Large intestine (tissue), 3 donors: ENCODE results near the gene ACP5. TPM values are rescaled to one million over a fixed set of nuclear protein-coding genes. Genes with fewer than 3 reads are reported as not detected.
A peak's percentile ranks its signal among the peaks of the same experiment; 100 is the strongest.

Experiments used
- DNase-seq, 2 donors: peaks; one replicate each; pipeline versions ENCODE4 v3.0.0 to v3.0.0-alpha.2; 2013
- H3K27ac ChIP-seq: one replicate; pipeline ENCODE4 v1.5.1; 2013; ENCODE audit warnings: low read length
- H3K27me3 ChIP-seq: 2 replicates; pipeline ENCODE4 v1.6.1; 2013; ENCODE audit warnings: low read length; ENCODE audit not compliant: control insufficient read depth, insufficient read depth
- H3K36me3 ChIP-seq: 2 replicates; pipeline ENCODE4 v1.6.1; 2013; ENCODE audit warnings: low read length; ENCODE audit not compliant: control insufficient read depth, insufficient read depth
- H3K4me1 ChIP-seq: one replicate; pipeline ENCODE4 v1.6.1; 2013; ENCODE audit warnings: low read length; ENCODE audit not compliant: control insufficient read depth, insufficient read depth
- H3K4me3 ChIP-seq: one replicate; pipeline ENCODE4 v1.5.1; 2013; ENCODE audit warnings: low read length
- H3K9me3 ChIP-seq: one replicate; pipeline ENCODE4 v1.6.1; 2013; ENCODE audit warnings: mild to moderate bottlenecking, low read depth, low read length, moderate library complexity; ENCODE audit not compliant: control insufficient read depth
- WGBS: methylation state at CpG from one replicate; pipeline ENCODE4 v1.1.5; 2013; ENCODE audit warnings: low lambda C conversion rate; ENCODE audit not compliant: insufficient coverage; 5-methylcytosine and 5-hydroxymethylcytosine counted together
- polyA plus RNA-seq: library from polyadenylated mRNA; unstranded; fragments of 120-200 nt; gene quantifications from one replicate; pipeline ENCODE4 v1.2.1, GENCODE V29; 2013

Gene ACP5
- polyA plus RNA-seq, 1 donor = 118 TPM

DNA sequence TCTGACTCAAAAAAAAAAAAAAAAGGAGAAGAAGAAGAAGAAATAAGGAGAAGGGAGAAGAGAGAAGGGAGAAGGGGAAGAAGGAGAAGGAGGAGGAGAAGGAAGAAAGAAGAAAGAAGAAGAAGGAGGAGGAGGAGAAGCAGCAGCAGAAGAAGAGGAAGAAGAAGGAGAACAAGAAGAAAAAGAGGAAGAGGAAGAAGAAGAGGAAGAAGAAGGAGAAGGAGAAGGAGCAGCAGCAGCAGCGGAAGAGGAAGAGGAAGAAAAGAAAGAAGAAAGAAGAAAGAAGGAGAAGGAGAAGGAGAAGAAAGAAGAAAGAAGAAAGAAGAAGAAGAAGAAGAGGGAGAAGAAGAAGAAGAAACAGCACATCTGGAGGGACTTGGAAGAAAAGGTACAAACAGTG is 42.9 kb downstream of the ACP5 start:
- no peak overlapping the region for H3K27ac ChIP-seq
- 80% methylated on average over 1 of the region's 1 CpG for WGBS
- no peak overlapping the region for H3K4me3 ChIP-seq
- peaks cover 4% of the 10 kb centered on the region for H3K4me1 ChIP-seq
- H3K27me3 ChIP-seq = peaks cover 15% of the 10 kb centered on the region
- no peaks in the 10 kb centered on the region for H3K9me3 ChIP-seq
- no peaks in the 10 kb centered on the region for H3K36me3 ChIP-seq
- no peak for DNase-seq

DNA sequence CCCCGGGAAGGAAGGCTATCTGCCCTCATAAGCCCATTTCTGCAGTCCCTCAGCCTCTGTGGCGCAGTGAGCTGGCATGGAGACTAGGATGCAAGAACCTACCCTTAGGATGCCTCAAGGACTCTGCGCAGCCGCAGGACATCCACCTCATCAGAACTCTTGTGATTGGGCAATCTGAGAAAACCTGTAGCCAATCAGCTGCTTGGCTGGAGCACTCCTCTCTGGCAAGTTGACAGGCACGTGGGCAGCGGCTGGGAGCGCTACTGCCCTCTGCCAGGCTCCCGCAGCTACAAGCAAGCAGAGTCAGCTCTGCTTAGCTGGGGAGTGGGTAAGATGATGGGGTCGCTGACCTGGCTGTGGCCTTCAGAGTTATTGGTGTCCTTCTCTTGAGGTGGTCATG is 47.0 kb downstream of the ACP5 start:
- no peak overlapping the region for H3K27ac ChIP-seq
- no peaks in the 10 kb centered on the region for H3K9me3 ChIP-seq
- WGBS = no CpG with 5 or more reads among the region's 9 CpGs
- H3K4me3 ChIP-seq = no peak overlapping the region
- no peaks in the 10 kb centered on the region for H3K27me3 ChIP-seq
- peak; percentile 78 to 79 for DNase-seq
- no peaks in the 10 kb centered on the region for H3K36me3 ChIP-seq
- peaks cover 11% of the 10 kb centered on the region for H3K4me1 ChIP-seq

DNA sequence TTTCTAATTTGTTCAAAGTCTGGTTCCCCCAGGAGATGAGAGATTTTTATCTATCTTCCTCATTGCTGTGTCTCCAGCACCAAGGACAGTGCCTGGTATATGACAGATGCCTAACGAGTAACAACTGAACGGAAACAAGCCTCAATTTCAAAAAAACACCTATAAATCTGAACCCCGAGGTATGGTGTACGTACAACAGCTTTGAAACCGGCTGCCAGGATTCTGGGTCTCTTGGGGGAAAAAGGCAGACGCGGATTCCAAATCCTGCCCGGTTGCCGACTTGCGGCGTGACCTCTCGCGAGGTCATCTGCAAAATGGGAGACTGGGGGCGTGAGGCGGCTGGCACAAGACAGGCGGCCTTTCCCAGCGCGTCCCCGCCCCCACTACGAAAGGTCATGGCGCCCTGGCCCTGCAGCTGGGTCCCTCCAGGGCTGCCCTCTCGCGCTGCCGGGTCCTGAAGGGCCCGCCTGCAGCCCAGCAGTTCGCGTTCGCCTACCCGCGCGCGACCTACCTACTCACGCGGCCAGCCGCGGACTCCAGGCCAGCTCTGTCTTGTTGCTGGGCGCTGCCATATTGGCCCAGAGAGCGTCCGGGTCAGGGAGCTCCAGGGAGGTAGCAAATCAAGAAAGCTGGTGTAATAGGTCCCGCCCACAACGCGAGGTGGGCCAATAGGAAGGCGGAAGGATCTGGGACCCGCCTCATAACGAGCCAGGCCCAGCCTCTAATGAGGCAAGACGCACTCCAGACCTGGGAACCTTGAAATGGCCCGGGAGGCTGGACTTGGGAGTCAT is 48.7 kb downstream of the ACP5 start, which contains the start of gene ECSIT:
Gene ECSIT (minus strand): TSS at position 584 of the 791 bp plus-strand sequence. CDS start 9,964 bp downstream, outside the sequence.
- DNase-seq = peak; percentile 98 to 99
- H3K36me3 ChIP-seq = peaks cover 2% of the 10 kb centered on the region
- peak within 1 kb of the TSS; percentile 94 for H3K27ac ChIP-seq
- peak within 1 kb of the TSS; percentile 99 for H3K4me3 ChIP-seq
- no peaks in the 10 kb centered on the region for H3K9me3 ChIP-seq
- WGBS = no CpG with 5 or more reads among the region's 47 CpGs
- H3K4me1 ChIP-seq = peaks cover 10% of the 10 kb centered on the region
- no peaks in the 10 kb centered on the region for H3K27me3 ChIP-seq

Other genes starting within 250 kb of the ACP5 start
- 82.9 TPM for gene RAB3D, start 238.0 kb downstream of the ACP5 start, polyA plus RNA-seq
- 111 TPM for gene TMEM205, start 231.4 kb downstream of the ACP5 start, polyA plus RNA-seq
- gene CCDC159, start 231.1 kb downstream of the ACP5 start, polyA plus RNA-seq = 48.0 TPM
- gene PLPPR2, start 222.2 kb downstream of the ACP5 start, polyA plus RNA-seq = 17.8 TPM
- 2.8 TPM for gene SWSAP1, start 203.0 kb downstream of the ACP5 start, polyA plus RNA-seq
- 12.0 TPM for gene EPOR, start 193.3 kb downstream of the ACP5 start, polyA plus RNA-seq
- 5.3 TPM for gene RGL3, start 158.3 kb downstream of the ACP5 start, polyA plus RNA-seq
- gene ODAD3, start 142.5 kb downstream of the ACP5 start, polyA plus RNA-seq = 0.79 TPM
- 380 TPM for gene PRKCSH, start 142.0 kb downstream of the ACP5 start, polyA plus RNA-seq
- gene ELAVL3, start 96.6 kb downstream of the ACP5 start, polyA plus RNA-seq = 4.2 TPM
- 8.7 TPM for gene ZNF653, start 71.8 kb downstream of the ACP5 start, polyA plus RNA-seq
- 43.2 TPM for gene ECSIT, start 48.5 kb downstream of the ACP5 start, polyA plus RNA-seq
- gene CNN1, start 38.8 kb downstream of the ACP5 start, polyA plus RNA-seq = 119 TPM
- gene ELOF1, start 18.4 kb downstream of the ACP5 start, polyA plus RNA-seq = 44.7 TPM
- gene ZNF627, start 19.8 kb upstream of the ACP5 start, polyA plus RNA-seq = 15.6 TPM
- 7.7 TPM for gene ZNF823, start 161.3 kb upstream of the ACP5 start, polyA plus RNA-seq
- 7.4 TPM for gene ZNF441, start 189.4 kb upstream of the ACP5 start, polyA plus RNA-seq
- gene ZNF491, start 220.9 kb upstream of the ACP5 start, polyA plus RNA-seq = 2.4 TPM
- gene ZNF440, start 236.6 kb upstream of the ACP5 start, polyA plus RNA-seq = 22.9 TPM